GM10248 (cell line): ENCODE measurements around the gene B4GALT2.

Experiments
- CTCF ChIA-PET: fragments of 300-600 bp; sonication (Branson Sonifier 250); formaldehyde crosslinking; extraction: SDS; loops from one replicate; lab custom pipeline; 2021; ENCODE audit warnings: antibody characterized with exemption; lab: Yijun Ruan, JAX
- POLR2A ChIA-PET: fragments of 350-650 bp; sonication (Branson Sonifier 250); formaldehyde crosslinking; extraction: SDS; loops from one replicate; lab custom pipeline; 2020; ENCODE audit warnings: antibody characterized with exemption; lab: Yijun Ruan, JAX
- DNase-seq: peaks from one replicate; pipeline ENCODE4 v3.0.0; 2012; ENCODE audit errors: extremely low spot score
- TF ChIP-seq, protein P1 (sequence below): IDR thresholded peaks from 2 replicates; pipeline ENCODE4 v1.5.1; 2012; ENCODE audit warnings: mild to moderate bottlenecking, low read depth; ENCODE audit errors: extremely low read depth, missing control alignments, control extremely low read depth

Gene B4GALT2

DNA sequence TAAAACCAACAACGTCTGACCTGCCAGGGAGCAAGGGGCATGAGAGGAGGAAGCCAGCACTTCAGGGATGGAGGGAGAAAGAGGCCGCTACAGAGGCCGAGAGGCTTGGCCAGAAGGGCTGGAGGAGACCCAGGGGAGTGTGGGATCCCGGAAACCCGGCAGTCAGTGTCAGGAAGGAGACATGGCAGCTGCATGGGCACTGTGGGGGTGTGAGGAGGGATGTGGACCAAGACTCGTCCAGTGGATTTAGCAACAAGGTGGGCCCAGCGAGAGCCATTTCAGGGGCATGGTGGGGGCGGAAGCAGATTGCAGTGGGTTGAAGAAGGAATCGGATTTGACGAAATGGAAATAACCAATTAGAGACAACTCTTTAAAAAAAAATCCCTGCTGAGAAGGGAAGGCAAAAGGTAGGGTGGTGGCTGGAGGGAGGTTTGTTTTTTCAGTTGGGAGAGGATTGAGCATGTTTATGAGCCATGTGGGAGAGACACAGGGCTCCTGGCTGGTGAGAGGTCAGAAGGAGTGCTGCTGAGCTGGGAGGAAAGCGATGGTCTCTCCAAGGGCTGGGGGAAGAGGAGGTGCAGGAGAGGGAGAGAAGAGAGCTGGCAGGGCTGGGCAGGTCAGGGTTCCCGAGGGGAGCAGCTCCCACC lies 4.4 kb downstream of the B4GALT2 start:
- ChIA-PET POLR2A (no interaction called here), CTCF (no interaction called here)
- no peak for DNase-seq
- TF ChIP-seq, protein P1, sequence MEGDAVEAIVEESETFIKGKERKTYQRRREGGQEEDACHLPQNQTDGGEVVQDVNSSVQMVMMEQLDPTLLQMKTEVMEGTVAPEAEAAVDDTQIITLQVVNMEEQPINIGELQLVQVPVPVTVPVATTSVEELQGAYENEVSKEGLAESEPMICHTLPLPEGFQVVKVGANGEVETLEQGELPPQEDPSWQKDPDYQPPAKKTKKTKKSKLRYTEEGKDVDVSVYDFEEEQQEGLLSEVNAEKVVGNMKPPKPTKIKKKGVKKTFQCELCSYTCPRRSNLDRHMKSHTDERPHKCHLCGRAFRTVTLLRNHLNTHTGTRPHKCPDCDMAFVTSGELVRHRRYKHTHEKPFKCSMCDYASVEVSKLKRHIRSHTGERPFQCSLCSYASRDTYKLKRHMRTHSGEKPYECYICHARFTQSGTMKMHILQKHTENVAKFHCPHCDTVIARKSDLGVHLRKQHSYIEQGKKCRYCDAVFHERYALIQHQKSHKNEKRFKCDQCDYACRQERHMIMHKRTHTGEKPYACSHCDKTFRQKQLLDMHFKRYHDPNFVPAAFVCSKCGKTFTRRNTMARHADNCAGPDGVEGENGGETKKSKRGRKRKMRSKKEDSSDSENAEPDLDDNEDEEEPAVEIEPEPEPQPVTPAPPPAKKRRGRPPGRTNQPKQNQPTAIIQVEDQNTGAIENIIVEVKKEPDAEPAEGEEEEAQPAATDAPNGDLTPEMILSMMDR = no peak

- POLR2A ChIA-PET = no interaction called here
- TF ChIP-seq, protein P1 = no peak
- no peak for DNase-seq
- CTCF ChIA-PET = interaction anchor here (1.0 kb wide), 1 partner anchor 50 kb away, joined by 3 read pairs; no protein-coding TSS in a partner anchor
Measured at GRCh38 chr1:43984855-43985254, 5.8 kb downstream of the B4GALT2 start.

- TF ChIP-seq, protein P1 = no peak
- DNase-seq = no peak
- ChIA-PET POLR2A (no interaction called here), CTCF (no interaction called here)
Measured at GRCh38 chr1:43985984-43986595, 7.1 kb downstream of the B4GALT2 start.

GRCh38 chr1:43986712-43987111 lies 7.7 kb downstream of the B4GALT2 start:
- TF ChIP-seq, protein P1 = no peak
- ChIA-PET CTCF (interaction anchor here (1.6 kb wide), 1 partner anchor 18 kb away, joined by 3 read pairs; no protein-coding TSS in a partner anchor), POLR2A (no interaction called here)
- DNase-seq = no peak

DNA sequence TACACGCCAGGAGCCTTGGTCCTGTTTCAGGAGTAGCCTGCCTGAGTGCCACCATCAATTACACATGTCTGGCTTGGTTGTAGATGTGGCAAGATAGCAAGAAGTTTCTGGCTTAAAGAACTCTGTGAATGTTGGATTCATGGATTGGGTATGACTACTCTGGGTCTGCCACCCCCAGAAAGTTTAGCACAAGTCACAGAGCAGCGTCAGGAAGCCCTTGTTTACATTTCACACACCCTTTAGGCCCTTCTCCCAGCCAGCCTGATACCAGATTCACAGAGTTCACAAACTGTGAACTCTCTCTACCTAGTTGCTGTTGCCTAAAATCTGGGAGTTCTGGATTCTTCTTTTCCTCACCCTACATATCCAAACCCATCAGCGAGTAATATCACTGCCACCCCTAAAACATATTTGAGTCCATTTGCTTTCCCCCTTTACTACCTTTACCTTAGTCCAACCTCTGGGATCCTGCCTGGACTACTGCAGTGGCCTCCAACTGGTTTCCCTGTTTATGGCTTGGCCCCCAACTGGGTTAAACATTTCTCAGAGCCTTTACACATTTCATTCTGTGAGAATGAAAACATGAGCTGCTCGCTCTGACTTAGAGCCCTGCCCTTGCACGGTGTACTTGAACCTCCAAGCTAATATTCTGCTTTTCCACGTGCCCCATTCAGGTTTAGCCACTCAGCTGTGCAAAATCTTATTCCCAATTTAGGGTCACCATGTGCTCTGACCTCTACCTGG lies 8.3 kb downstream of the B4GALT2 start:
- CTCF ChIA-PET = interaction anchor here (1.2 to 2.2 kb wide), 3 partner anchors 11 to 223 kb away, joined by 3 to 9 read pairs (median 3); partner anchors contain the start of gene ATP6V0B

More for the DNA sequence above, 8.3 kb downstream of the B4GALT2 start:
- DNase-seq = no peak
- POLR2A ChIA-PET = interaction anchor here (1.1 kb wide), 1 partner anchor 13 kb away, joined by 3 read pairs; the partner anchor contains the start of gene ATP6V0B
- TF ChIP-seq, protein P1 = no peak
